GM23338 (cell line): Measurements from ENCODE around the gene TPSB2. TPM values are rescaled to one million over a fixed set of nuclear protein-coding genes. Genes with fewer than 3 reads are reported as not detected.

ENCODE experiments used
- ATAC-seq: fragments of 200-7000 bp; cut with Tn5 transposase; 3 replicates; pipeline ENCODE4 v1.9.1; 2020
- DNase-seq: peaks from one replicate; pipeline ENCODE4 v3.0.0-alpha.2; 2015; ENCODE audit warnings: low spot score
- H2AFZ ChIP-seq: fragments of 200-600 bp; sonication (generic); 2 replicates; pipeline ENCODE4 v1.8.0; 2016; ENCODE audit warnings: antibody characterized with exemption, mild to moderate bottlenecking, moderate library complexity
- H3F3A ChIP-seq: fragments of 200-600 bp; sonication (generic); replicated peaks from 2 replicates; pipeline ENCODE4 v1.8.0; 2017; ENCODE audit warnings: antibody characterized with exemption, mixed run types, low read depth
- H3K27ac ChIP-seq: fragments of 200-600 bp; sonication (generic); 2 replicates; pipeline ENCODE4 v1.6.1; 2016; ENCODE audit warnings: low read depth
- H3K27me3 ChIP-seq: fragments of 200-600 bp; sonication (generic); 2 replicates; pipeline ENCODE4 v1.8.0; 2016; ENCODE audit warnings: mild to moderate bottlenecking, mixed run types, moderate library complexity; ENCODE audit not compliant: insufficient read depth
- H3K36me3 ChIP-seq: fragments of 200-600 bp; sonication (generic); 2 replicates; pipeline ENCODE4 v1.8.0; 2016; ENCODE audit warnings: mild to moderate bottlenecking; ENCODE audit not compliant: insufficient read depth
- H3K4me1 ChIP-seq: fragments of 200-600 bp; sonication (generic); 2 replicates; pipeline ENCODE4 v1.8.0; 2016; ENCODE audit warnings: mild to moderate bottlenecking, moderate library complexity; ENCODE audit not compliant: insufficient read depth
- H3K4me2 ChIP-seq: fragments of 200-600 bp; sonication (generic); 2 replicates; pipeline ENCODE4 v1.7.1; 2017; ENCODE audit warnings: mixed run types
- H3K4me3 ChIP-seq: fragments of 200-600 bp; sonication (generic); 2 replicates; pipeline ENCODE4 v1.6.1; 2016; ENCODE audit warnings: mixed run types
- H3K79me2 ChIP-seq: fragments of 200-600 bp; sonication (generic); replicated peaks from 2 replicates; pipeline ENCODE4 v1.8.0; 2017; ENCODE audit warnings: mild to moderate bottlenecking; ENCODE audit not compliant: insufficient read depth
- H3K9me2 ChIP-seq: fragments of 200-600 bp; sonication (generic); 2 replicates; pipeline ENCODE4 v1.8.0; 2017; ENCODE audit not compliant: insufficient read depth
- H4K20me1 ChIP-seq: fragments of 200-600 bp; sonication (generic); replicated peaks from 2 replicates; pipeline ENCODE4 v1.8.0; 2017; ENCODE audit warnings: mild to moderate bottlenecking; ENCODE audit not compliant: insufficient read depth
- H3K27ac Mint-ChIP-seq: 2 replicates; pipeline ENCODE4 v1.8.0; 2020; ENCODE audit warnings: inconsistent platforms, mild to moderate bottlenecking, moderate library complexity, mixed read lengths
- H3K27me3 Mint-ChIP-seq: 3 replicates; pipeline ENCODE4 v1.8.0; 2022; ENCODE audit warnings: low read depth, mild to moderate bottlenecking, moderate library complexity, mixed read lengths, inconsistent platforms; ENCODE audit not compliant: insufficient read depth, poor library complexity
- H3K36me3 Mint-ChIP-seq: 3 replicates; pipeline ENCODE4 v1.8.0; 2021; ENCODE audit warnings: low read depth, mild to moderate bottlenecking, inconsistent platforms, moderate library complexity, mixed read lengths
- H3K4me1 Mint-ChIP-seq: 3 replicates; pipeline ENCODE4 v1.8.0; 2020; ENCODE audit warnings: mild to moderate bottlenecking, inconsistent platforms, mixed read lengths
- H3K4me3 Mint-ChIP-seq: 3 replicates; pipeline ENCODE4 v1.8.0; 2021; ENCODE audit warnings: moderate library complexity, mild to moderate bottlenecking, inconsistent platforms, mixed read lengths
- H3K9me3 Mint-ChIP-seq: 3 replicates; pipeline ENCODE4 v1.8.0; 2020; ENCODE audit warnings: moderate library complexity, mild to moderate bottlenecking, inconsistent platforms, mixed read lengths
- CREB1 ChIP-seq: fragments of 250-450 bp; sonication (Bioruptor Pico); IDR thresholded peaks from 2 replicates; pipeline ENCODE4 v1.5.0; 2020; ENCODE audit warnings: low read depth, mild to moderate bottlenecking, moderate library complexity
- CTCF ChIP-seq, 2 experiments: fragments of 200-600 bp in 1 of 2; sonication (generic) in 1 of 2; conservative IDR thresholded peaks; 2 replicates each; pipeline versions ENCODE4 v1.5.1 to v1.6.1; 2016 to 2017; ENCODE audit warnings: antibody characterized with exemption in 2 of 2, low read depth in 2 of 2, mild to moderate bottlenecking in 2 of 2, moderate library complexity in 1 of 2
- ETS1 ChIP-seq: IDR thresholded peaks from 2 replicates; pipeline ENCODE4 v1.6.1; 2016; ENCODE audit warnings: antibody characterized with exemption
- EZH2 ChIP-seq: fragments of 200-600 bp; sonication (generic); IDR thresholded peaks from one replicate; pipeline ENCODE4 v1.8.0; 2017; ENCODE audit warnings: antibody characterized with exemption, mild to moderate bottlenecking, low read depth; ENCODE audit not compliant: unreplicated experiment
- EZH2phosphoT487 ChIP-seq: fragments of 200-600 bp; sonication (generic); IDR thresholded peaks from one replicate; pipeline ENCODE4 v1.8.1; 2018; ENCODE audit warnings: antibody characterized with exemption; ENCODE audit not compliant: unreplicated experiment
- JUNB ChIP-seq: IDR thresholded peaks from one replicate; pipeline ENCODE4 v1.6.1; 2016; ENCODE audit warnings: antibody characterized with exemption; ENCODE audit not compliant: unreplicated experiment
- NANOG ChIP-seq: IDR thresholded peaks from 2 replicates; pipeline ENCODE4 v1.6.1; 2016; ENCODE audit warnings: antibody characterized with exemption, borderline replicate concordance
- POLR2AphosphoS5 ChIP-seq: IDR thresholded peaks from 2 replicates; pipeline ENCODE4 v1.6.1; 2016; ENCODE audit warnings: antibody characterized with exemption, low read depth
- REST ChIP-seq: IDR thresholded peaks from one replicate; pipeline ENCODE4 v1.6.1; 2018; ENCODE audit warnings: antibody characterized with exemption; ENCODE audit not compliant: unreplicated experiment
- STAT1 ChIP-seq: IDR thresholded peaks from one replicate; pipeline ENCODE4 v1.6.1; 2016; ENCODE audit warnings: antibody characterized with exemption; ENCODE audit not compliant: unreplicated experiment
- ZNF114 ChIP-seq: fragments of 250-450 bp; sonication (Bioruptor Pico); IDR thresholded peaks from 2 replicates; pipeline ENCODE4 v1.5.0; 2020; ENCODE audit warnings: mild to moderate bottlenecking, moderate library complexity
- ZNF331 ChIP-seq: fragments of 250-450 bp; sonication (Bioruptor Pico); IDR thresholded peaks from 2 replicates; pipeline ENCODE4 v1.5.0; 2020; ENCODE audit warnings: low read depth, mild to moderate bottlenecking, moderate library complexity
- ZNF462 ChIP-seq: fragments of 250-450 bp; sonication (Bioruptor Pico); IDR thresholded peaks from 2 replicates; pipeline ENCODE4 v1.5.0; 2020; ENCODE audit warnings: mild to moderate bottlenecking, moderate library complexity
- polyA plus RNA-seq: library from polyadenylated mRNA; unstranded; fragments of >200 nt; fragmentation: Nextera tagmentation; extraction: Ambion mirVana; gene quantifications from 2 replicates; pipeline ENCODE4 v1.2.1, GENCODE V29; 2016
- total RNA-seq: library from RNA; depleted of rRNA; stranded (reverse); fragments of >200 nt; shearing (Covaris generic); gene quantifications from 2 replicates; pipeline ENCODE4 v1.2.3, GENCODE V29; 2014

The TPSB2 gene
- total and polyA plus RNA-seq, 2 experiments from 2014 or later: 0.23 TPM; not detected in 1

GRCh38 chr16:1224558-1224957 is 5.4 kb downstream of the TPSB2 start:
- ATAC-seq: no peak
- Histone ChIP-seq H3K27ac (no peak overlapping the region), H3K27me3 (no peaks in the 10 kb centered on the region), H3K9me2 (no peaks in the 10 kb centered on the region), H3K36me3 (no peaks in the 10 kb centered on the region), H4K20me1 (no peaks in the 10 kb centered on the region; the same call in 1 of the 2 replicates), H3K4me3 (no peak overlapping the region), H3K4me1 (no peaks in the 10 kb centered on the region), H3F3A (no peaks in the 10 kb centered on the region), H2AFZ (no peak overlapping the region), H3K4me2 (no peak overlapping the region), H3K79me2 (no peaks in the 10 kb centered on the region)
- TF ChIP-seq REST: no peak
- TF ChIP-seq CTCF (conservative IDR thresholded peaks at IDR 0.05; ENCODE audit: low read depth in 2 of 2): no peak
- TF ChIP-seq ZNF331: no peak
- TF ChIP-seq NANOG: no peak
- TF ChIP-seq ZNF462 (CRISPR knock-in tag): no peak
- no peak for TF ChIP-seq ZNF114 (CRISPR knock-in tag)
- TF ChIP-seq JUNB: no peak
- no peak for TF ChIP-seq EZH2phosphoT487
- no peak for TF ChIP-seq ETS1
- TF ChIP-seq POLR2AphosphoS5: no peak
- TF ChIP-seq CREB1: no peak
- TF ChIP-seq STAT1: no peak
- TF ChIP-seq EZH2: no peak
- Mint-ChIP-seq H3K4me3 (no peak overlapping the region), H3K27ac (no peak overlapping the region), H3K27me3 (peaks cover 23% of the 10 kb centered on the region), H3K4me1 (no peaks in the 10 kb centered on the region), H3K36me3 (no peaks in the 10 kb centered on the region; the same call in 2 of the 3 replicates), H3K9me3 (no peaks in the 10 kb centered on the region)
- DNase-seq: no peak
